Measurements from ENCODE around the gene ELMO2. TPM values are rescaled to one million over a fixed set of nuclear protein-coding genes. Genes with fewer than 3 reads are reported as not detected.

ELMO2 gene
- total RNA-seq, 1 experiment from 2014 or later: 38.5 TPM

DNA sequence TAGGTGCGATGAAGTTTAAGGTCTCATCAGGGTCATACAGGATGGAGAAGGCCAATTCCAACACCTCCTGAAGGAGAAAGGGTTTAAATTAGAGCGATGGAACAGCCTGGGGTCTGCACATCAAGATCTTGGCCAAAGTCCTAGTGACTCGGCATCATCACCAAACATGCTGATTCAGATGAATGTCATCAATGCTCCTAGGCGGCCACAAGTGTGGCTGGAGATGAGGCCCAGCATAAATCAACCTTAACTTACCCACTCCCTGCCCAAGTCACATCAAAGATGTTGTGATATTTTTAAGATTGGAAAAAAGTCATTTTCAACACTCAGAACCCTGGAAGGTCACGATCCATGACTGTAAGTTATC, 37.5 kb downstream of the ELMO2 start:
- Histone ChIP-seq H3K4me3 (ENCODE audit: low read depth, low read length, poor library complexity, severe bottlenecking) (no peak overlapping the region), H3K36me3 (ENCODE audit: insufficient read depth, low read length, poor library complexity, severe bottlenecking) (peaks cover 48% of the 10 kb centered on the region), H3K9me3 (ENCODE audit: low read depth, low read length, poor library complexity, severe bottlenecking) (no peaks in the 10 kb centered on the region), H3K4me1 (ENCODE audit: insufficient read depth, low read length, poor library complexity, severe bottlenecking) (peaks cover 3% of the 10 kb centered on the region), H3K27ac (ENCODE audit: low read depth, low read length, poor library complexity, severe bottlenecking) (no peak overlapping the region), H3K27me3 (replicated peaks; ENCODE audit: insufficient read depth, low read depth, low read length, poor library complexity) (no peaks in the 10 kb centered on the region)
- ChIA-PET POLR2A (ENCODE audit: low non-redundant PET) (no interaction called here), CTCF (no interaction called here)
- TF ChIP-seq, protein P1, sequence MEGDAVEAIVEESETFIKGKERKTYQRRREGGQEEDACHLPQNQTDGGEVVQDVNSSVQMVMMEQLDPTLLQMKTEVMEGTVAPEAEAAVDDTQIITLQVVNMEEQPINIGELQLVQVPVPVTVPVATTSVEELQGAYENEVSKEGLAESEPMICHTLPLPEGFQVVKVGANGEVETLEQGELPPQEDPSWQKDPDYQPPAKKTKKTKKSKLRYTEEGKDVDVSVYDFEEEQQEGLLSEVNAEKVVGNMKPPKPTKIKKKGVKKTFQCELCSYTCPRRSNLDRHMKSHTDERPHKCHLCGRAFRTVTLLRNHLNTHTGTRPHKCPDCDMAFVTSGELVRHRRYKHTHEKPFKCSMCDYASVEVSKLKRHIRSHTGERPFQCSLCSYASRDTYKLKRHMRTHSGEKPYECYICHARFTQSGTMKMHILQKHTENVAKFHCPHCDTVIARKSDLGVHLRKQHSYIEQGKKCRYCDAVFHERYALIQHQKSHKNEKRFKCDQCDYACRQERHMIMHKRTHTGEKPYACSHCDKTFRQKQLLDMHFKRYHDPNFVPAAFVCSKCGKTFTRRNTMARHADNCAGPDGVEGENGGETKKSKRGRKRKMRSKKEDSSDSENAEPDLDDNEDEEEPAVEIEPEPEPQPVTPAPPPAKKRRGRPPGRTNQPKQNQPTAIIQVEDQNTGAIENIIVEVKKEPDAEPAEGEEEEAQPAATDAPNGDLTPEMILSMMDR (conservative IDR thresholded peaks at IDR 0.05; ENCODE audit: low read depth, low read length): no peak
- no peak for TF ChIP-seq EZH2 (IDR thresholded peaks at IDR 0.05; ENCODE audit: borderline replicate concordance, low read depth, low read length, poor library complexity, severe bottlenecking)
- intact Hi-C loops (cut with micrococcal nuclease; ENCODE audit: unreplicated experiment): no loop called here
- no TSS peak for BruUV-seq (replicated peaks)
- DNase-seq (ENCODE audit: low spot score): no peak

DNA sequence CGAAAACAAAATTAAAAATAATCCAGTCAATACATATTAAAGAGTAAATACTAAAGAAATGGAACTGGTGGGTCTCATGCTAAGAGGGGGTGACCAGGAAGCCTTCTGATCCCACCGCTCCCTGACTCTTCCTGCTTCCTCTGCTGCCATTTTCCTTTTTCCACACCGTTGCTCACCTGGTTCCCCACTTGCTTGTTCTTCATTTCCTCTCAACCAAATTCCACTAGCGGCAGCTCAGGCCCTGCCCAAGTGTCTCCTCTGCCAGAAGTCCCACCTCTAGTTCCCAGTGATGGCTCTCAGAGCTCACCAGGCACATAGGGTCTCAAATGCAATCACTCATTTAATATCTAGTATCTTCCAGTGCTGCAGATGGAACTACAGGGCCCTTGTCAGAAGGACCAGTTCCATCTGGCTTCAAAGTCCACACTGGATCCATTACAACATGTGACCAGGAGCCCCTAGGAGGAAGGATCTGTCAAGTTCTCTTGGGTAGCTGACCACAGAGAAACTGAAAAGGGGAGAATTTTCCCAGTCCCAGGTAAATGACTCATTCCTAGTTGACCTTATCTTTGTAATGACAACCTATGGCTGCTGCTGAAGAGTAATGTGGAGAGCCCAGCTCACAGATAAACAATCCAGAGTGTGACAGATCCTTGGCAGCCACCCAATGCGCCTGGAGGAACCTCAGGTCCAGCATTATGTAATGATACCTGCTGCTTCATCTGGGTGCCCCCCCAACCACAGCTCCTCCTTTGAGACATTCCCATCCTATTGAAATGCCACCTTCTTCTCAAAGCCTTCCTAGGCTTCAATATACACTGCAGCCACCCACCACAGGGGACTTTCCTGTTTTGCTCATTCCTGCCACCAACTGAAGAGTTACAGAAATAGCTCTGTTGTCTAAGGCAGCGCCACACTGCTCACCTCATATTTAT, 38.2 kb downstream of the ELMO2 start:
- BruUV-seq (replicated peaks): no TSS peak
- POLR2A ChIA-PET (ENCODE audit: low non-redundant PET): no interaction called here

DNA sequence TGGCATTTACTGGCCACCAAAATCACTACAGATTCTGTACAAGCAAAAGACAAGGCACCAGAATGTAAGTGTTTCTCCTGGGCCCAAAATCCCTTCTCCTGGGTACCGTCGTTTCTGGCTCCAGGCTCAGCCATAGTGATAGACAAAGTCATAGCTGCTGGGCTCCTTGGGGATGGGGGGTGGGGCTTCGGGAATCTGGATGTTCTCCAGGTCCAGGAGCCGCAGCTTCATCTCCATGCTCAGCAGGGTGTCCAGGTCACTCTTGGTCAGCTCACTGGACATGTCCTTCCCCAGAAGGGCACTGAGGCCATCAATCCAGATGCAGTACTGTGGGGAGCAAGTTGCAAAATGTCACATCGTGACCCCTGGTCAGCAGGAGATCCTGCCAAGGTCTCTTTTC, 39.2 kb downstream of the ELMO2 start:
- TF ChIP-seq EZH2 (IDR thresholded peaks at IDR 0.05; ENCODE audit: borderline replicate concordance, low read depth, low read length, poor library complexity, severe bottlenecking): no peak
- TF ChIP-seq, protein P1 (conservative IDR thresholded peaks at IDR 0.05; ENCODE audit: low read depth, low read length): no peak
- no peak for DNase-seq (ENCODE audit: low spot score)
- ChIA-PET CTCF (no interaction called here), POLR2A (ENCODE audit: low non-redundant PET) (no interaction called here)
- intact Hi-C loops (cut with micrococcal nuclease; ENCODE audit: unreplicated experiment): no loop called here
- H3K36me3 ChIP-seq (ENCODE audit: insufficient read depth, low read length, poor library complexity, severe bottlenecking): peaks cover 38% of the 10 kb centered on the region
- no peaks in the 10 kb centered on the region for H3K27me3 ChIP-seq (replicated peaks; ENCODE audit: insufficient read depth, low read depth, low read length, poor library complexity)
- H3K27ac ChIP-seq (ENCODE audit: low read depth, low read length, poor library complexity, severe bottlenecking): no peak overlapping the region
- H3K9me3 ChIP-seq (ENCODE audit: low read depth, low read length, poor library complexity, severe bottlenecking): no peaks in the 10 kb centered on the region
- no peak overlapping the region for H3K4me3 ChIP-seq (ENCODE audit: low read depth, low read length, poor library complexity, severe bottlenecking)
- BruUV-seq (replicated peaks): no TSS peak
- peaks cover 3% of the 10 kb centered on the region for H3K4me1 ChIP-seq (ENCODE audit: insufficient read depth, low read length, poor library complexity, severe bottlenecking)

More for the DNA sequence above, 38.2 kb downstream of the ELMO2 start:
- Histone ChIP-seq H3K27ac (ENCODE audit: low read depth, low read length, poor library complexity, severe bottlenecking) (no peak overlapping the region), H3K4me3 (ENCODE audit: low read depth, low read length, poor library complexity, severe bottlenecking) (no peak overlapping the region), H3K36me3 (ENCODE audit: insufficient read depth, low read length, poor library complexity, severe bottlenecking) (peaks cover 42% of the 10 kb centered on the region), H3K4me1 (ENCODE audit: insufficient read depth, low read length, poor library complexity, severe bottlenecking) (peaks cover 3% of the 10 kb centered on the region), H3K27me3 (replicated peaks; ENCODE audit: insufficient read depth, low read depth, low read length, poor library complexity) (no peaks in the 10 kb centered on the region), H3K9me3 (ENCODE audit: low read depth, low read length, poor library complexity, severe bottlenecking) (no peaks in the 10 kb centered on the region)
- CTCF ChIA-PET: no interaction called here
- TF ChIP-seq, protein P1 (conservative IDR thresholded peaks at IDR 0.05; ENCODE audit: low read depth, low read length): no peak
- TF ChIP-seq EZH2 (IDR thresholded peaks at IDR 0.05; ENCODE audit: borderline replicate concordance, low read depth, low read length, poor library complexity, severe bottlenecking): no peak
- intact Hi-C loops (cut with micrococcal nuclease; ENCODE audit: unreplicated experiment): no loop called here
- DNase-seq (ENCODE audit: low spot score): no peak

All from A673 (cell line).